HG02571 (cell line): ENCODE results near the gene USHBP1.

Experiments
- ATAC-seq: cut with Tn5 transposase; IDR thresholded peaks from one replicate; pipeline ENCODE4 v1.9.1; 2021; ENCODE audit warnings: mild to moderate bottlenecking, moderate library complexity; ENCODE audit not compliant: unreplicated experiment

The USHBP1 gene

GRCh38 chr19:17214508-17215126 lies 49.9 kb downstream of the USHBP1 start:
- no peak for ATAC-seq

- ATAC-seq, result no peak
These were observed 51.2 kb downstream of the USHBP1 start for GRCh38 chr19:17213334-17213733.

- no peak for ATAC-seq
These were observed 52.7 kb downstream of the USHBP1 start for GRCh38 chr19:17211547-17212446.

- ATAC-seq, result no peak
These were observed 54.2 kb downstream of the USHBP1 start for GRCh38 chr19:17210296-17210695.

GRCh38 chr19:17209126-17210036 lies 55.2 kb downstream of the USHBP1 start:
- no peak for ATAC-seq

- no peak for ATAC-seq
These were observed 57.6 kb downstream of the USHBP1 start for GRCh38 chr19:17206736-17207581.

- ATAC-seq, result no peak
These were observed 59.1 kb downstream of the USHBP1 start for GRCh38 chr19:17205237-17206140.

- ATAC-seq, result no peak
These were observed 61.8 kb downstream of the USHBP1 start for GRCh38 chr19:17202713-17203112.

GRCh38 chr19:17202249-17202648 lies 62.3 kb downstream of the USHBP1 start:
- no peak for ATAC-seq

- no peak for ATAC-seq
These were observed 64.0 kb downstream of the USHBP1 start for GRCh38 chr19:17200408-17201079.
